Measurements from ENCODE around the gene SPTLC2.
"Not testable (repeated sequence)": the region's sequence is repeated elsewhere in the genome, so short reads cannot be mapped to it uniquely, and the experiment has no call there.

Gene SPTLC2

GRCh38 chr14:77622366-77622961 is 6.0 kb upstream of the SPTLC2 start:
- DNase-seq: no peak

GRCh38 chr14:77620222-77620870 is 3.9 kb upstream of the SPTLC2 start:
- DNase-seq: no peak

- no peak for DNase-seq
These were observed 2.0 kb upstream of the SPTLC2 start for GRCh38 chr14:77618381-77618970.

- no peak for DNase-seq
These were observed 344 bp downstream of the SPTLC2 start for GRCh38 chr14:77616133-77616453.

- DNase-seq: no peak
These were observed 890 bp downstream of the SPTLC2 start for GRCh38 chr14:77615361-77616132.

- DNase-seq: no peak
These were observed 3.2 kb downstream of the SPTLC2 start for GRCh38 chr14:77613201-77613600.

- no peak for DNase-seq
These were observed 4.3 kb downstream of the SPTLC2 start for GRCh38 chr14:77612011-77612620.

- DNase-seq: no peak
These were observed 5.9 kb downstream of the SPTLC2 start for GRCh38 chr14:77610553-77610952.

- DNase-seq: no peak
These were observed 6.5 kb downstream of the SPTLC2 start for GRCh38 chr14:77609922-77610321.

- no peak for DNase-seq
These were observed 8.6 kb downstream of the SPTLC2 start for GRCh38 chr14:77607741-77608302.

GRCh38 chr14:77605392-77605972 is 11.0 kb downstream of the SPTLC2 start:
- DNase-seq: no peak

GRCh38 chr14:77603654-77604255 is 12.7 kb downstream of the SPTLC2 start:
- no peak for DNase-seq

GRCh38 chr14:77603031-77603430 is 13.4 kb downstream of the SPTLC2 start:
- DNase-seq: no peak

- DNase-seq: no peak
These were observed 14.4 kb downstream of the SPTLC2 start for GRCh38 chr14:77601846-77602619.

GRCh38 chr14:77599889-77600288 is 16.5 kb downstream of the SPTLC2 start:
- no peak for DNase-seq

GRCh38 chr14:77598366-77599070 is 17.9 kb downstream of the SPTLC2 start:
- no peak for DNase-seq

GRCh38 chr14:77593501-77593961 is 22.9 kb downstream of the SPTLC2 start:
- peak; percentile 3 for DNase-seq

GRCh38 chr14:77590845-77591485 is 25.5 kb downstream of the SPTLC2 start:
- no peak for DNase-seq

- DNase-seq: no peak
These were observed 27.3 kb downstream of the SPTLC2 start for GRCh38 chr14:77589099-77589498.

GRCh38 chr14:77588411-77589025 is 27.9 kb downstream of the SPTLC2 start:
- DNase-seq: not testable (repeated sequence)
